H1 (cell line): Measurements from ENCODE around the gene FAR1. TPM values are rescaled to one million over a fixed set of nuclear protein-coding genes. Genes with fewer than 3 reads are reported as not detected.

ENCODE experiments used
- CTCF ChIA-PET: fragments of 300-600 bp; sonication (Branson Sonifier 250); formaldehyde crosslinking; loops from one replicate; lab custom pipeline; 2021; ENCODE audit not compliant: partially characterized antibody; lab: Charles Lee
- POLR2A ChIA-PET: fragments of 300-600 bp; sonication (Branson Sonifier 250); formaldehyde crosslinking; loops from one replicate; lab custom pipeline; 2021; ENCODE audit warnings: inconsistent platforms; ENCODE audit not compliant: partially characterized antibody; lab: Charles Lee
- DNase-seq, 2 experiments: peaks; one replicate each; pipeline versions ENCODE4 v3.0.0 to v3.0.0-alpha.2; 2010 to 2022; ENCODE audit warnings: low spot score in 2 of 2, low read depth in 1 of 2, mixed read lengths in 1 of 2
- FAIRE-seq: peaks from 2 replicates; lab custom pipeline; 2011; peaks lifted over from hg19 to GRCh38; lab: Jason Lieb, UNC
- H2AFZ ChIP-seq: 2 replicates; pipeline ENCODE4 v1.8.1; 2012; ENCODE audit warnings: low read length, inconsistent platforms
- H2AK5ac ChIP-seq: 2 replicates; pipeline ENCODE4 v1.6.1; 2013; ENCODE audit warnings: low read depth, low read length
- H2BK120ac ChIP-seq: replicated peaks from 2 replicates; pipeline ENCODE3; 2013; ENCODE audit warnings: low read depth, low read length, inconsistent platforms
- H2BK12ac ChIP-seq: 2 replicates; pipeline ENCODE4 v1.6.1; 2013; ENCODE audit warnings: low read depth, low read length
- H2BK15ac ChIP-seq: 2 replicates; pipeline ENCODE4 v1.6.1; 2013; ENCODE audit warnings: low read length
- H2BK20ac ChIP-seq: 2 replicates; pipeline ENCODE4 v1.6.1; 2013; ENCODE audit warnings: low read length
- H2BK5ac ChIP-seq: 2 replicates; pipeline ENCODE4 v1.6.1; 2013; ENCODE audit warnings: low read depth, low read length
- H3K14ac ChIP-seq: 2 replicates; pipeline ENCODE4 v1.6.1; 2013; ENCODE audit warnings: inconsistent platforms; ENCODE audit not compliant: insufficient read length
- H3K18ac ChIP-seq: 2 replicates; pipeline ENCODE4 v1.6.1; 2013; ENCODE audit warnings: low read length; ENCODE audit errors: extremely low read depth
- H3K23ac ChIP-seq: 2 replicates; pipeline ENCODE4 v1.6.1; 2013; ENCODE audit warnings: inconsistent platforms; ENCODE audit not compliant: insufficient read length
- H3K23me2 ChIP-seq: 2 replicates; pipeline ENCODE4 v1.6.1; 2013; ENCODE audit warnings: low read depth, low read length
- H3K27ac ChIP-seq: 2 replicates; pipeline ENCODE4 v1.6.1; 2011; ENCODE audit warnings: low read depth, low read length, inconsistent platforms
- H3K27me3 ChIP-seq, 4 experiments: replicated peaks in 1 of 4; 1 replicate in 1 of 4; 2 replicates in 3 of 4; pipeline versions ENCODE4 v1.6.1 to v1.8.1; 2011 to 2013; ENCODE audit warnings: low read length in 3 of 4, mild to moderate bottlenecking in 3 of 4, inconsistent platforms in 2 of 4, mixed read lengths in 2 of 4, moderate library complexity in 1 of 4; ENCODE audit not compliant: control insufficient read depth in 3 of 4, insufficient read depth in 3 of 4; ENCODE audit errors: extremely low read depth in 1 of 4
- H3K36me3 ChIP-seq, 4 experiments: 2 replicates each; pipeline versions ENCODE4 v1.6.1 to v1.8.1; 2011 to 2013; ENCODE audit warnings: mild to moderate bottlenecking in 4 of 4, low read length in 3 of 4, moderate library complexity in 2 of 4, control low read depth in 1 of 4, inconsistent platforms in 1 of 4; ENCODE audit not compliant: insufficient read depth in 4 of 4, control insufficient read depth in 2 of 4
- H3K4ac ChIP-seq: replicated peaks from 2 replicates; pipeline ENCODE3; 2013; ENCODE audit warnings: low read length, low read depth, mixed read lengths, inconsistent platforms; ENCODE audit not compliant: insufficient read length
- H3K4me1 ChIP-seq, 4 experiments: replicated peaks in 1 of 4; 1 replicate in 1 of 4; 2 replicates in 3 of 4; pipeline versions ENCODE4 v1.6.1 to v1.8.1; 2011 to 2013; ENCODE audit warnings: low read length in 3 of 4, inconsistent platforms in 2 of 4, mixed read lengths in 1 of 4; ENCODE audit not compliant: insufficient read depth in 4 of 4, control insufficient read depth in 3 of 4
- H3K4me2 ChIP-seq, 2 experiments: 2 replicates each; pipeline versions ENCODE4 v1.6.1 to v1.8.1; 2011 to 2013; ENCODE audit warnings: low read depth in 2 of 2, low read length in 2 of 2, control low read depth in 1 of 2, inconsistent platforms in 1 of 2, mild to moderate bottlenecking in 1 of 2; ENCODE audit not compliant: insufficient read depth in 1 of 2
- H3K4me3 ChIP-seq, 4 experiments: fragments of 200-600, 300-600 bp in 1 of 4; sonication (generic), shearing (Covaris generic), sonication (Bioruptor Twin) in 1 of 4; 2 replicates each; pipeline versions ENCODE4 v1.5.1 to v1.8.1; 2011 to 2016; ENCODE audit warnings: low read length in 4 of 4, low read depth in 3 of 4, control low read depth in 2 of 4, inconsistent platforms in 2 of 4, mild to moderate bottlenecking in 2 of 4, mixed read lengths in 1 of 4, moderate library complexity in 1 of 4; ENCODE audit not compliant: insufficient read depth in 2 of 4; ENCODE audit errors: extremely low read depth in 1 of 4
- H3K56ac ChIP-seq: replicated peaks from 2 replicates; pipeline ENCODE3; 2013; ENCODE audit warnings: low read depth, mild to moderate bottlenecking, mixed read lengths, low read length, inconsistent platforms; ENCODE audit not compliant: insufficient read length
- H3K79me1 ChIP-seq: 2 replicates; pipeline ENCODE4 v1.6.1; 2013; ENCODE audit warnings: low read depth, low read length, control low read depth
- H3K79me2 ChIP-seq, 2 experiments: 2 replicates each; pipeline versions ENCODE4 v1.6.1 to v1.8.1; 2012 to 2013; ENCODE audit warnings: low read length in 2 of 2, mild to moderate bottlenecking in 2 of 2, inconsistent platforms in 1 of 2; ENCODE audit not compliant: insufficient read depth in 2 of 2, control insufficient read depth in 1 of 2
- H3K9ac ChIP-seq, 4 experiments: replicated peaks in 1 of 4; 1 replicate in 1 of 4; 2 replicates in 3 of 4; pipeline versions ENCODE4 v1.6.1 to v1.8.1; 2011 to 2013; ENCODE audit warnings: low read depth in 3 of 4, low read length in 3 of 4, control low read depth in 2 of 4, mild to moderate bottlenecking in 2 of 4, moderate library complexity in 2 of 4, inconsistent platforms in 1 of 4; ENCODE audit errors: extremely low read depth in 1 of 4
- H3K9me3 ChIP-seq, 2 experiments: 2 replicates each; pipeline versions ENCODE4 v1.6.1 to v1.8.1; 2012 to 2013; ENCODE audit warnings: mild to moderate bottlenecking in 2 of 2, moderate library complexity in 2 of 2, control low read depth in 1 of 2, inconsistent platforms in 1 of 2, low read depth in 1 of 2, low read length in 1 of 2, mixed read lengths in 1 of 2; ENCODE audit not compliant: insufficient read depth in 2 of 2
- H4K20me1 ChIP-seq, 2 experiments: replicated peaks in 1 of 2; 2 replicates each; pipeline versions ENCODE3 to v1.8.1; 2011 to 2013; ENCODE audit warnings: inconsistent platforms in 2 of 2, low read length in 2 of 2, mild to moderate bottlenecking in 1 of 2; ENCODE audit not compliant: insufficient read depth in 2 of 2, control insufficient read depth in 1 of 2
- H4K5ac ChIP-seq: 2 replicates; pipeline ENCODE4 v1.6.1; 2013; ENCODE audit warnings: low read length, low read depth, mixed read lengths, inconsistent platforms; ENCODE audit not compliant: insufficient read length
- H4K8ac ChIP-seq: 2 replicates; pipeline ENCODE4 v1.8.0; 2013; ENCODE audit warnings: mild to moderate bottlenecking, moderate library complexity, low read length, inconsistent platforms; ENCODE audit not compliant: insufficient read depth; ENCODE audit errors: extremely low read depth
- H4K91ac ChIP-seq: replicated peaks from 2 replicates; pipeline ENCODE3; 2013; ENCODE audit warnings: low read length, mixed read lengths, inconsistent platforms; ENCODE audit not compliant: insufficient read length
- FOSL1 ChIP-seq: IDR thresholded peaks from 2 replicates; pipeline ENCODE4 v1.6.1; 2011; ENCODE audit warnings: mild to moderate bottlenecking, low read depth, low read length, moderate library complexity; ENCODE audit not compliant: insufficient read depth
- MAFK ChIP-seq: IDR thresholded peaks from 2 replicates; pipeline ENCODE4 v1.6.1; 2012; ENCODE audit warnings: low read depth, mild to moderate bottlenecking, improper control_type of control experiment, low read length
- POLR2AphosphoS5 ChIP-seq: IDR thresholded peaks from 2 replicates; pipeline ENCODE4 v1.6.1; 2011; ENCODE audit warnings: low read depth, low read length
- RNF2 ChIP-seq: fragments of 200-900, 300-1000 bp; sonication (generic); IDR thresholded peaks from 2 replicates; pipeline ENCODE4 v1.7.1; 2016; ENCODE audit warnings: borderline replicate concordance, low read depth, mild to moderate bottlenecking, antibody characterized with exemption, low read length; ENCODE audit not compliant: poor library complexity, severe bottlenecking; ENCODE audit errors: missing control alignments
- polyA plus RNA-seq, 7 experiments: library from polyadenylated mRNA; depleted of rRNA in 3 of 7; stranded (reverse) in 5 of 7; unstranded in 2 of 7; fragments of >200 nt in 5 of 7; fragments of 200-250 nt in 2 of 7; gene quantifications; 1 replicate in 5 of 7; 2 replicates in 1 of 7; 4 replicates in 1 of 7; pipeline versions ENCODE4 v1.2.1 to v1.2.3, GENCODE V29; 2011 to 2013; ENCODE audit warnings: missing spikeins in 2 of 7, mixed read lengths in 2 of 7
- total RNA-seq: library from RNA; stranded (reverse); fragmentation: NEBNext Ultra II Directional; extraction: Animal tissue kit (Norgen Biotek cat#: 25700); gene quantifications from 2 replicates; pipeline ENCODE4 v1.2.1, GENCODE V29; 2021

The FAR1 gene
- total and polyA plus RNA-seq, 2 of the 8 experiments (the other 6 are each of a cell fraction or from before 2014, with no cell fraction given), result 29.7 to 68.5 TPM

DNA sequence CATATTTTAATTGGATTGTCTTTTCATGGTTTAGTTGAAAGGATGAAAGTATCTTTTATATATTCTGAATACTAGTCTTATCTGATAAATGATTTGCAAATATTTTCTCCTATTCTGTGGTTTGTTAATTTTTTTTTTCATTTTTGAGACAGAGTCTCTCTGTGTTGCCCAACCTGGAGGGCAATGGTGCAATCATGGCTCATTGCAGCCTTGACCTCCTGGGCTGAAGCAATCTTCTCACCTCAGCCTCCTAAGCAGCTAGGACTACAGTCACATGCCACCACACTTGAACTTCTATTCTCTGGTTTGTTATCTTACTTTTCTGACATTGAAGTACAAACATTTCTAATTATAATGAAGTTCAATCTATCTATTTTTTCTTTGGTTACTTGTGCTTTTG, 30.0 kb upstream of the FAR1 start:
- H4K8ac ChIP-seq, result no peak overlapping the region
- no peaks in the 10 kb centered on the region for H3K79me1 ChIP-seq
- H3K36me3 ChIP-seq, result no peaks in the 10 kb centered on the region
- no peaks in the 10 kb centered on the region for H3K9me3 ChIP-seq
- H3K27ac ChIP-seq, result no peak overlapping the region
- no peak overlapping the region for H2BK12ac ChIP-seq
- POLR2A ChIA-PET, result no interaction called here
- no peak overlapping the region for H2BK5ac ChIP-seq
- H2AFZ ChIP-seq, result no peak overlapping the region
- no peak overlapping the region for H3K56ac ChIP-seq
- H3K27me3 ChIP-seq, result no peaks in the 10 kb centered on the region
- H4K5ac ChIP-seq, result no peak overlapping the region
- H3K4me2 ChIP-seq, result no peak overlapping the region
- no peak overlapping the region for H4K91ac ChIP-seq
- no peak overlapping the region for H3K4ac ChIP-seq
- no peaks in the 10 kb centered on the region for H3K79me2 ChIP-seq
- no peaks in the 10 kb centered on the region for H4K20me1 ChIP-seq
- no peak overlapping the region for H2BK20ac ChIP-seq
- no peak for FAIRE-seq
- no peak overlapping the region for H2BK15ac ChIP-seq
- no peak overlapping the region for H3K9ac ChIP-seq
- no peak overlapping the region for H2BK120ac ChIP-seq
- no peaks in the 10 kb centered on the region for H3K23me2 ChIP-seq
- no peak overlapping the region for H3K14ac ChIP-seq
- H3K23ac ChIP-seq, result no peak overlapping the region
- no peaks in the 10 kb centered on the region; a peak in 1 of 7 replicates for H3K4me1 ChIP-seq
- H2AK5ac ChIP-seq, result no peak overlapping the region
- CTCF ChIA-PET, result no interaction called here
- H3K18ac ChIP-seq, result no peak overlapping the region
- no peak for DNase-seq
- H3K4me3 ChIP-seq, result no peak overlapping the region
- TF ChIP-seq MAFK, result no peak
- TF ChIP-seq RNF2, result no peak
- no peak for TF ChIP-seq POLR2AphosphoS5
- TF ChIP-seq FOSL1, result no peak
